AG09319 (cell line): Measurements from ENCODE around the gene BPI.
A peak's percentile ranks its signal among the peaks of the same experiment; 100 is the strongest.

Source experiments
- DNase-seq: peaks from one replicate; pipeline ENCODE4 v3.0.0-alpha.2; 2010; ENCODE audit warnings: low read depth; ENCODE audit errors: extremely low read depth
- CTCF ChIP-seq: IDR thresholded peaks from 2 replicates; pipeline ENCODE4 v1.5.1; 2011; ENCODE audit warnings: low read depth, mild to moderate bottlenecking, inconsistent platforms, low read length, moderate library complexity

Gene BPI

GRCh38 chr20:38290829-38291814, 12.8 kb upstream of the BPI start:
- TF ChIP-seq CTCF: peak; percentile 53
- no peak for DNase-seq

- no peak for TF ChIP-seq CTCF
These were observed 12.0 kb upstream of the BPI start for GRCh38 chr20:38291966-38292365.

GRCh38 chr20:38293491-38294065, 10.4 kb upstream of the BPI start:
- TF ChIP-seq CTCF: no peak
- no peak for DNase-seq

More at GRCh38 chr20:38291966-38292365, 12.0 kb upstream of the BPI start:
- DNase-seq: no peak

- no peak for DNase-seq
- TF ChIP-seq CTCF: no peak
These were observed 9.8 kb upstream of the BPI start for GRCh38 chr20:38294076-38294591.

- no peak for TF ChIP-seq CTCF
- DNase-seq: no peak
These were observed 8.1 kb upstream of the BPI start for GRCh38 chr20:38295811-38296210.

- DNase-seq: no peak
- TF ChIP-seq CTCF: no peak
These were observed 7.5 kb upstream of the BPI start for GRCh38 chr20:38296433-38296832.
